GM18858 (cell line): ENCODE results near the gene GPR183.

Source experiments
- ATAC-seq: cut with Tn5 transposase; IDR thresholded peaks from one replicate; pipeline ENCODE4 v1.9.1; 2021; ENCODE audit not compliant: unreplicated experiment

The GPR183 gene

DNA sequence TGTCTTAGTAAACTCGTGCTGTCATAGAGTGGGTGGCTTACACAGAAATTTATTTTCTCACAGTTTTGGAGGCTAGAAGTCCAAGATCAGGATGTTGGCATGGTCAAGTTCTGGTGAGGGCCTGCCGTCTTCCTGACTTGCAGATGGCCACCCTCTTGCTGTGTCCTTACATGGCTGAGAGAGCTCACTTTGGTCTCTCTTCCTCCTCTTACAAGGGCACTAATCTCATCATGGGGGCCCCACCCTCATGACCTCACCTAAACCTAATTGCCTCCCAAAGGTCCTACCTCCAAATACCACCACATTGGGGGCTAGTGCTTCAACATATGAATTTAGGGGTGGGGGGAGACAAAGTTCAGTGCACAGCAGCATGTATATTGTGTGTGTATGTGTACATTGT is 34.7 kb downstream of the GPR183 start:
- no peak for ATAC-seq

DNA sequence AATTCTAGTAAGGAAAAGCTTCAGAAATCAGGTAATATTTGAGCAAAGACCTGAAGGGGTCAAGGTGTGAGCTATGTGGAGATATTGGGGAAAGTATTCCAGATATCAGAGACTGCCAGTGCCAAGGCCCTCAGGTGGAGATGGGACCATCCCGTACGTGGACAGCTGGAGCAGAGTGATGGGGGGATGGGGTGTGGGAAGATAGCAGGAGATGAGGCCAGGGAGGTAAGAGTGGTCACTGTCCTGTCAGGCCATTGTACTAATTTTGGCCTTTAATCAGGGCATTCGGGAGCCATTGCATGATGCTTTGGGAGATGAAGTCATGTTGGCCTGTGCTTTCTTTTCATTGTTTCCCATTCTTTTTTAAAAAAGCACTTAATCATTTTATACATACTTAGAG is 36.0 kb downstream of the GPR183 start:
- no peak for ATAC-seq

DNA sequence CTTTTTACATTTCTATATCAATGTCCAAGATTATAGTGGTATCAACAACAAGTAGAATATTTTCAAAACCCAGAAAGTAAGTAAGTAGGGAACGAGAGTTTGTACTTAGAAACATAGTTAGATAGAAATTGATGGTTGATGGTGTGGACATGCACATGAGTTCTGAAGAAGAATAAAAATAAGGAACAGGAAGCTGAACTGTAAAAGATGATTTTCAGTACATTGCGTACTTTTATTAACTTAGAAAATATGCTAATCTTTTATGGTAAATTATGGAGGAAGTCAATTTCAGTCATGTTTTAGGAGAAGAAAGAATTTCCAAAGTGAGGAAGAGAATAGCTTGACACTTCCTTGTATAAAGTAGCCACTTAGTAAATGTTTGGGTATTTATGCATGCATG is 36.7 kb downstream of the GPR183 start:
- no peak for ATAC-seq

DNA sequence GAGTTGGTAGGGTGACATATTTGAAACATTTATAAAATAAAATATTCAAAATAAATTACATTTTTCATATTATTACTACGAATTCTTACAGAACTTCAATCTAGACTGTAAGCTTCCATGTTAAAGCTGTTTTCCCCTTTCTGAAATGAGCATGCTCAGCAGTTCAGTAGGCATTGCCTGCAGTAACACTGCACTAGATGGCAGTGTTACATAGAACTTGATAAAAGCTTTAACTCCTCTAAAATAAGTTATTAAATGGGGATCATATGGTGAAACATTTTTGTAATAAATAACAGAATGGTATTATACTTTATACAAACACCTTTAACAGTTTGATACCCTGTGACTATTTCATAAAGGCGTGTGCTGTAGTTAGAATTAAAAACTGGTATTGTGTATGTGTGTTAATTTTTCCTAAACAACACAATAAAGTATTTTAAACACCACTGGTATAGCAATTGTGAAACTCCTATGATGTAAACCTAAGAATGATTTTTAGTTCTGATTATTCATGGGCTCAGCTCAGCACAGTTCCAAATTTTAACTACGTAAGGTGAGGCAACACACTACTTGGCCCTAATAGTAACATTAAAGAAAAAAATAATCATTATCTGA is 37.5 kb downstream of the GPR183 start:
- ATAC-seq, result peak; percentile 59

DNA sequence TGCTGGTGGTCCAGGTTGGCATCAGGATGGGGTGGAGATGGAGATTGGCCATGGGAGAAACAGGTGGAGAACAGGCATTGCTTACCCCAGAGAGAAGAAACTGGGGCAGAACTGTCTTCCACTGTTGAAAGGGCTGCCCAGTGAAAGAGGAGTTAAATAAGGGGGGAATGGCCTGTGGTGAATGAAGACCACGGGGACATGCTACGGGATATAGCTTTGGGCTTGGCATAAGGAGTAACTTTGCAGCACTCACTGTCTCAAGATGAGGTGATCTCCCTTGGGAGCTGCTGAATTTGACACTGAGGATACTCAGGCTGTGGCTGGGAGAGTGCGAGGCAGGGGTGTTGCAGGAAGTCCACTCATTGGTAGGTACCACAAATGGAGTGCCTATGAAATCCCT is 38.4 kb downstream of the GPR183 start:
- ATAC-seq, result no peak

DNA sequence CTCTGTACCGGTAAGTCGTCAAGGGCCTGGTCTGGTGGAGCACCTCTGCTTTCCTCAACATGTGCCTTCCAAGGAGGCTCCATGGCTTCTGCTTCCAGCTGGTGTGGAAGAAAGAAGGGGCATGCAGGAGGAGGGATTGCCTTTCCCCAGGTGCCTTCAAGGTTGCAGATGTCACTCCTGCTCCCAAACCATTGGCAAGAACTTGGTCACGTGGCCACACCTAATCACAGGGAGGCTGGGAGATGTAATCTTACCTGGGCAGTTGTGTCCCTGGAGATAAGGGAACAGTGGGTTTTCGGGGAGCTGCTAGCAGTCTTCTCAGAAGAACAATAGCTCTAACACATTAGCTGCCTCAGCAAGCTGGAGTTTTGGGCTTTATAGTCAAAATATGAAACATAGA is 39.3 kb downstream of the GPR183 start:
- ATAC-seq, result no peak

DNA sequence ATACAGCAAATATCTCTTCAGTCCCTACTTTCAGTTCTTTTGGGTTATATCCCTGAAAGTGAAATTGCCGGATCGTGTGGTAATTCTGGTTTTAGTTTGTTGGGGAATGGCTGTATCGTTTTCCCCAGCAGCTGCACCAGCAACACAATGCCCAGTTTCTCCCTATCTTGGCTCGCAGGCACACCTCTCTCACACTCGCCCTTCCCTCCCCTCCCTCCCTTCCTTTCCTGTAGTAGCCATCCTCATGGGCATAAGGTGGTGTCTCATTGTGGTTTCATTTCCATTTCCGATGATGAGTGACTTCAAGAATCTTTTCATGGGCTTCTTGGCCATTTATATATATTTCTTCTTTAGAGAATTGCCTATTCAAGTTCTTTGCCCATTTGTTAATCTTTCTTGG is 40.4 kb downstream of the GPR183 start:
- no peak for ATAC-seq

DNA sequence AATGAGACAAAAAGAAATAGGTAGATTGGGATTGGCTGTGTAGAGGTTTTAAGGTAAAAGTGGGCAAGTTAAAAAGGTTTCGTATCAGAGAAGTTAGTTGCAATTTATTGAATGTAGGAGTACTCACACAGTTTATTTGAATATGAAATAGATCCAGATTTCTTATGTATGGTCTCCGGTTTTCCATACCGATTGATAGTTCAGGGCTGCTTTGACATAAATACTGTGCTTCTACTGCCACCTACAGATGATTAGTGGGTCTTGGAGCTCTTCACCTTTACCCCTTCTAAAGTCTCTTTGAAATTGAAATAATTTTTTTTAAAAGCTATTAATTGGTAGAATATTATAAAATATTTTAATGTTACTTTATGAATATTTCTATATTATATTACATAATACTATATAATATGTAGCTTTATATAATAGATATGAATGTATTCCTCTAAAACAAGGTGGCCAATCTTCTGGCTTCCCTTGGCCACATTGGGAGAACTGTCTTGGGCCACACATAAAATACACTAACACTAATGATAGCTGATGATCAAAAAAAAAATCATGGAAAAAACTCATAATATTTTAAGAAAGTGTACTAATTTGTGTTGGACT is 41.3 kb downstream of the GPR183 start:
- no peak for ATAC-seq

DNA sequence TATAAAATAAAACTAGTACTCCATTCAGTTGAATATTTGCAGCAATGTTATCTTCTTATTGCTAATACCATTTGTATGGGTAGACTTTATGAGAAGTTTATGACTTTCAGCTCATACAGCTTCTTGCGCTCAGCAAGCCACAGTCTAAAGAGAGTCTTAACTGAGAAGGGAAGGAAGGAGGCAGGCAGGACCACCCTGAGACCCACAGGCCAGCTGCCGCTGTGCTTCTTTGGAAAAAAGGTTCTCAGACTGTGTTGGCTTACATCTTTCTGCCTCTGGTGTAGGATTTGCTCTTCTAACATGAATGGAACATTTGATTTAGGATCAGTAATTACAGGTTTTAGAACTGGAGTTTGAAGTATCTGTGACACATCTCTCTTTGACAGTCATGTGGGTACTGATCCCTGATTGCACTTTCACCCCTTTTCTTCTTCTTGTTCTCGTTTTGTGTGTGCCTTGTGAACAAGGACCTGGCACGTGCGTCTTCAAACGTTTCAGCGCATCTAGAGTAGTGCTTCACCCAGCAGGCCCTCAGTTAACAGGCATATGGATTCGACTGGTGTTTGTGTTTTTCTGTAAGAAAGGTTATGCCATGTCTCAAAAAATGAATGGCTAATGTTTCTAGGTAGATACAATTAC is 41.9 kb downstream of the GPR183 start:
- no peak for ATAC-seq

DNA sequence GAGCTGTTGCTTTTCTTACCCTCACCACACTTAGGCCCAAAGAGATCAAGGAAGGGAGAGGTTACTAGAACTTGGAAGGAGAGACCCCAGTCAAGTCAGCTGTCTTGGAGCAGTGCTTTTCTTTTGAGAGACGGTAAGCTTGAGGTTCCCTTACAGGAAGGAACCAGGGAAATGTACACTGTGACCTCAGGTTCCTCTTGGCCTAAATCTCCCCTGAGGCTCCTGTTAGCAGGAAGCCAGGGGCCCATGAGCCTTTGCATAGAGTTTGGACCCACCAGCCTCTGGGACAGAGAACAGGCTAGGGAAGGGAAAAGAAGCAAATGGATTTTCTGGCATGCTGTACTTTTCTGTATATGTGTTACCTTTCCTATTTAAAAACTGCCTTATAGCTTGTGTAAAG is 43.1 kb downstream of the GPR183 start:
- ATAC-seq, result no peak

DNA sequence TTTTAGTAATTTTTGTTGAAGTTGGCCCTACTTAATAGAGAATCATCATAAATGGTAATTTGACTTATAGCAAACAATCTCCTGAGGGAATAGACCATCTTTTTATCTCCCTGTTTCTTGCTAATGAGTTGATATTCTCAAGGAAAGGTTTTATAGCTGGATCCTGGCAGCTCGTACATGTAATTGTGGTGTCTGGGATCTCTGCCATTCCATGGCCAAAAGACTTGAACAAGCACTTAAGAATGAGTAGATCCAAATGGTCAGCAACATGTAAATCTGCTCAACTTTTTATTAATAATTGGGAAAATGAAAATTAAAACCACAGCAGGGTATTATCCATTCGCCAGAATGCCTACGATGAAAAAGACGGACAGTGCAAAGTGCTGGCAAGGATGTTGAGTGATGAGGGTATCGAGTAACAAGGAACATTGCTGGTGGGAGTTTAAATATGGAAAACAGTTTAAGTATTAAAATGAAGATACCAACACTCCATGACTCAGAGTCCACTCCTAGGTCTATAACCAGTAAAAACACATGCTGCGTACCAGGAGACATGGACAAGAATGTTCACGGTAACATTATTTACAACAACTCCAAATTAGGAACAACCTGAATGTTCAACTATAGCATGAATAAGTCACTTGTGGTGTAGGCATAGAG is 43.9 kb downstream of the GPR183 start:
- no peak for ATAC-seq

DNA sequence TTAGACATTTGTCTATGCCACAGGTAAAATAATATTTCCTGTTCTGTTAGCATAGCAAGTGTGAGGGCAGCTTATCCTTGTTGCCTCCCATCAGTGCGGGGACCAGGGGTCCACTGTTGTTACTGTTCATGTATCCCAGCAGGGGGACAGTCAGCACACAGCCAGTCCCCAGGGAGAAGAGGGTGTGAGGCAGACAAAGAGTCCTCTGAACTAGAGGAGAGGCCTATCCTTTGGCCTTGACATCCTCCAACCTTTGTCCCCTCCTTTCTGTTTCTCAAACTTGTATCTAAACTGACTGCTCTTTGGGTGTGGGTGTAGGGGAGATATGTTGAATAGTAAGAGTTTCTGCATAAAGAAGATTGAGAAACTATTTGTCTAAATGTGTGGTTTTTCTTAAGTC is 46.1 kb downstream of the GPR183 start:
- no peak for ATAC-seq

DNA sequence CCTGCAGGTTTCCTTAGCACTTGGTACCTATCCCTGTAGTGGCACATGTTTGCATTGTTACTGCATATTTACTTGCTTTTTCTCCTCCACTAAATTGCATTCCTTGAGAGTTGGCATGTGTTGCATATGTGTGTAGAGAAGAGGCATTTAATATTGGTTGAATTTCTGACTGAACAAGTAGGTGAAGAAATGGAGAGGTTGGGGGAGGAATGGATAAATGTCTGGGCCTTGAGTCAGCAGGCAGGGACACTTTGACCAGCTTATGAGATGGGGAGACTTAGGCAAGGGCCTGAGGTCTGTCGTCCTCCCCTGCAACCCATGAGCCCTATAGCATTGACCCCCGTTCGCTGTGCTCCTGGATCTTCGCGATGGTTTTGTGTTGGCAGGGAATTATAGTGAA is 47.0 kb downstream of the GPR183 start:
- no peak for ATAC-seq

DNA sequence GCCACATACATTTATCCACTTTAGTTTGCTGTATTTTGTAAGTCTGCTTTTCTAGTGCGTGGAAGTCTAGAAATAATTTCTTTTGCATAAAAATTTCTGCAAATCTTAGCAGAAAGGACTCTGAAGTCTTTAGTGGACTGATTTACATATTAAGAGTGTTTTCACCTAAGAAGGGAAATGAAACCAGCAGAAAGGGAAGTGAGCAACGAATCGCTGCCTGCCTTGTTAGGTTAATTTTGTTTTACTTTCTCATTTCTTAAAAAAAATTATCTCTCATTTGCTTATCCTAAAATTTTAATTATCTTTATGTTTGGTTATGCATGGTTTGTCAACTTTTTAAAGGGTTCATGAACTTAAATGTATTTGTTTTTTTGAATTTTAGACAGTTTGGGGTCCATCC is 48.3 kb downstream of the GPR183 start:
- ATAC-seq, result peak; percentile 39

DNA sequence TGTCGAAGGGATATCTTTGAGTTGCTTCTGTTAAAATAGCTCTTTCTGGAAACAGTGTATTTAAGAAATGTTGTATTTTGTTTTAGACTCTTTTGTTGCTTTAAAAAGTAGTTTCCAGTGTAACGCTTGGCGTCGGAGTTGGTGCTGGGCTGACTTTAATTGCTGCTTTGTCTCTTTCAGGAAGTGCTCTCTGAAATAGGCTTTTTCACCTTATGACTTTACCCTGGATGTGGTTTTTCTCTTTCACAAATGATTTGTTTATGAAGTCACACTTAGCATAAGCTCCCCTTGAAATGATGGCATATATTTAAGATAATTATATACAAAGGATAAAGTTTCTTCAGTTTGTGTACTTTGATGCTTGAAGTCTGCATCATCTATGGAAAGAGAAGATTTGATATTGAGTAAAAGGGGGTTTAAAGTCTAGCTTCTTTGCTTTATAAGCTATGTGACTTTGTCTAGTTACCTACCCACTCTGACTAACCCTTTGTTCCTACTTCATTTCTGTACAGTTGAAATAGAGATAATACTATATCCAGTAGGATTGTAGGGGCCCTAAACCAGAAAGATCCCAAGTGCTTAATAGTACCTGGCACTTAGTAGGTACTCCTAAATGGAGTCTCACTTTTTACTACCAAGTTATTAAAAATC is 48.9 kb downstream of the GPR183 start, which contains the start of gene GPR18:
TSS of gene GPR18 (minus strand) at position 170 of the 651 bp plus-strand sequence. CDS start 2,507 bp downstream, outside the sequence.
- peak; percentile 95 for ATAC-seq

DNA sequence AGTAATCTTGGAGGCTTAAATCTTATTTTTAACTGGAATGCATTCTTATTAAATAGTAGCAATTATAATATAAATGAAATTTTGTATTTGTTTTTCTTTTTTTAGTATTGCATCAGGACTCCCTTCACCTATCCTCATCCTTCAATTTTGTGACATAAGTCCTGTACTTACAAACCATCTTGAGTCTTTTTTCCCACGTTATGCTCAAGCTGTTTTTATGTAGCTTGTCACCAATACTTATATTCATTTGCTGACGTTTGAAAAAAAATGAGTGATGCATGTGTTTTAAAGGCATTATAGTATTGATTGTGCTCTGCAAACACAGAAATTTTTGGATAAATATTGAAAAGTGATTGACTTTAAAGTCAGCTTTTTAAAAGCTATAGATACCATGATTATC is 49.9 kb downstream of the GPR183 start:
- no peak for ATAC-seq

DNA sequence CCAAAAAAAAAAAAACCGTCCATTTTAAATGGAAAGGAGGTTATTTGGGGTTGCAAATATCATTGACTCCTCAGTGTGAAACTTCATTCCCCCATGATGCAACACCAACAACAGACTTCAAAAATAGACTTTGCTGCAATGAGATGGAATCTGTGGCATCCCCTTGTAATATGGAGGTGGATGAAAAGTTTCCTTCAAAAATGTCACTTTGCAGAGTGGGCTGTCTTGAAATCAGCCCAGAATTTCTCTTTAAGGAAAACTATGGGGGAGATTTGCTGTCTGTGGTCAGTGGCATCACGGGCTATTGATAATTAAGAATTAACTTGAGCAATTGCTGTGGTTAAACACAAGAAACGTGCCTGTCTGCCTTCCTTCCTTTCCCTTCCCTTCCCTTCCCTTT is 50.5 kb downstream of the GPR183 start:
- no peak for ATAC-seq

DNA sequence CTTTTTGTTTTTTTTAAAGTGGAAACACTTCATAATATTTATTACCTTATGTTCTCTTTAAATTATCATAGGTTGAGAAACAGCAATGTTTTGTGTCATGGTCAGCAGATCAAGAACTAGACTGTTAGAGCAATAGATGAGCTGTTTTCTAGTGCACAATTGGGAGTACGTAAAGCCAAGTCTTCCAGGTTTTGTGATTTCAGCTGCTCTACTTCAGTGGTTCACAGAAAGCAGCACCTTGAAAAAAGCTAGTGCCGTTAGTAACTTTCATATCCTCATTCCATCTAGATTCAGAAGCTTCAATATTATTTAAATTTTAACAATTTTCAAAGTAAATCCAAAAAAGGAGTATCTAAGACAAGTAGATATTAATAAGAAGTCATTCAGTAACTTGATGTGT is 50.9 kb downstream of the GPR183 start:
- ATAC-seq, result no peak

DNA sequence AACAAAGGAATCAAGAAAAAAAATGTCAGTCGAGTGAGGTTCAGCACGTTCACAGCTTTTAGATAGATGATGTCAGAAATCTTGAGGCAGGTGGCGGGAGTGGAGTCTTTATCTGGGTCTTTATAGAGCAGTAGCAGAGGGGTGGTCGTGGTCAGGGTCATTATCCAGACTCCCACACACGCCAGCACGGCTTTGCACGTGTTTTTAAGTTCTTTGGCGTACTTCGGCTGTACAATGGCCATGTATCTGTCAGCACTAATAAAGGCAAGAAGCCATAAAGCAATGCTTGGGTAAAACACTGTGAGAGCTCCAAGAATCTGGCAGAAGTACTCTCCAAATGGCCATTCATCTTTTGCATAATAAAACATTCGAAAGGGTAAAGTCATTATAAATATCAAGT is 51.9 kb downstream of the GPR183 start:
- ATAC-seq, result no peak

DNA sequence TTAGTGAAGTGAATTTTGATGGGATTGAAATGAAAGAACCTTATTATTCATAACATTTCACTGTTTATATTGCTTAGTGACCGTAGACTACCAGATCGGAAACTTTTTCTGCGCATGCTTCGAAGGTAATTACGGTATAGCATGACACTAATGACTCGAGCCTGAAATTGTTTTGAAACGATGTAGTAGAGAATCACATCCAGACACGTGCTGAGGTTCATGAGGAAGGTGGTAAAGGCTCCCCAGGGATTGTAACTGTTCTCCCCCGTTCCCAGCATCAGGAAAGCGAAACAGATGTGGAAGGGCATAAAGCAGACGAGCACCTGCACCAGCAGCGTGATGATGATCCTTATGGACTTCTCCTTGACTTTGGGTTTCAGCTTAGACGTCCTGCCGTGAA is 52.4 kb downstream of the GPR183 start:
- no peak for ATAC-seq

DNA sequence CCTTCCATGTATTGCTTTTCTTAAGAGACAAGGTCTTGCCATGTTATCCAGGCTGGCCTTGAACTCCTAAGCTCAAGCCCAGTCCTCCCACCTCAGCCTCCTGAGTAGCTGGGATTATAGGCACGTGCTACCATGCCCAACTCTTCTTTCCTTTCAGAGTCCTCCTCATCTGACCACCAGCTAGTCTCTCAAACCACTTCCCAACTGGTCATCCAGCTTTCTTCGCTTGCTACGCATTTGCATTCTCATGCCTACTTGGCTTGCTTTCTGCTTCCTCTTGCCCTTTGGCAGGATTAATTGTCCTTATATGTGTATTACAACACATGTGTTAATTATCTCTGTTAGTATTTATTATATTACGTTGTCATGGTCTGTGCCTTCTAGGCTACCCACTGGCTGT is 55.3 kb downstream of the GPR183 start:
- no peak for ATAC-seq
